GM19463 (cell line): ENCODE data around the gene SIRT7.

Source experiments
- ATAC-seq: cut with Tn5 transposase; IDR thresholded peaks from one replicate; pipeline ENCODE4 v1.9.1; 2021; ENCODE audit warnings: mild to moderate bottlenecking, moderate library complexity; ENCODE audit not compliant: unreplicated experiment

The SIRT7 gene

GRCh38 chr17:81933178-81933699 is 15.3 kb upstream of the SIRT7 start:
- ATAC-seq, result no peak

GRCh38 chr17:81932333-81932983 is 14.5 kb upstream of the SIRT7 start:
- ATAC-seq, result no peak

GRCh38 chr17:81931557-81932332 is 13.8 kb upstream of the SIRT7 start:
- ATAC-seq, result no peak

- ATAC-seq, result no peak
Observed at GRCh38 chr17:81931189-81931556, 13.2 kb upstream of the SIRT7 start.

GRCh38 chr17:81930142-81931125 is 12.5 kb upstream of the SIRT7 start:
- ATAC-seq, result no peak

GRCh38 chr17:81929253-81930141 is 11.5 kb upstream of the SIRT7 start:
- no peak for ATAC-seq

- ATAC-seq, result no peak
Observed at GRCh38 chr17:81928544-81929252, 10.7 kb upstream of the SIRT7 start.

- peak; percentile 57 for ATAC-seq
Observed at GRCh38 chr17:81927653-81928543, 9.9 kb upstream of the SIRT7 start, which contains the start of gene MAFG. Gene MAFG (minus strand): TSS chr17:81927735. CDS start chr17:81923185, 4,550 bp downstream.

- no peak for ATAC-seq
Observed at GRCh38 chr17:81927152-81927652, 9.2 kb upstream of the SIRT7 start.

GRCh38 chr17:81926451-81927151 is 8.6 kb upstream of the SIRT7 start:
- ATAC-seq, result no peak

GRCh38 chr17:81925860-81926450 is 8.0 kb upstream of the SIRT7 start:
- ATAC-seq, result no peak

GRCh38 chr17:81924557-81925532 is 6.9 kb upstream of the SIRT7 start:
- no peak for ATAC-seq

GRCh38 chr17:81923302-81924260 is 5.6 kb upstream of the SIRT7 start:
- no peak for ATAC-seq

- ATAC-seq, result no peak
Observed at GRCh38 chr17:81922566-81923301, 4.8 kb upstream of the SIRT7 start.
